SK-N-SH treated with all-trans-retinoic acid at 6 μM for 48 hours (cell line): Measurements from ENCODE around the gene YPEL1.

Source experiments
- BACH2 ChIP-seq: fragments of 250-450 bp; sonication (Bioruptor Pico); IDR thresholded peaks from 2 replicates; pipeline ENCODE4 v1.9.0; 2021; ENCODE audit warnings: mild to moderate bottlenecking, borderline replicate concordance
- CREB5 ChIP-seq: fragments of 250-450 bp; sonication (Bioruptor Pico); IDR thresholded peaks from 2 replicates; pipeline ENCODE4 v1.5.1; 2020; ENCODE audit warnings: low read depth, mild to moderate bottlenecking, moderate library complexity
- PATZ1 ChIP-seq: fragments of 250-450 bp; sonication (Bioruptor Pico); IDR thresholded peaks from 2 replicates; pipeline ENCODE4 v1.8.0; 2020; ENCODE audit warnings: mild to moderate bottlenecking, moderate library complexity, borderline replicate concordance
- RARB ChIP-seq: fragments of 250-450 bp; sonication (Bioruptor Pico); IDR thresholded peaks from 2 replicates; pipeline ENCODE4 v1.8.0; 2021; ENCODE audit warnings: mild to moderate bottlenecking, moderate library complexity
- SNAI2 ChIP-seq: fragments of 250-450 bp; sonication (Bioruptor Pico); IDR thresholded peaks from 2 replicates; pipeline ENCODE4 v1.5.0; 2020; ENCODE audit warnings: mild to moderate bottlenecking, moderate library complexity
- ZFP3 ChIP-seq: fragments of 250-450 bp; sonication (Bioruptor Pico); IDR thresholded peaks from 2 replicates; pipeline ENCODE4 v1.5.0; 2020; ENCODE audit warnings: mild to moderate bottlenecking, moderate library complexity
- ZFP30 ChIP-seq: fragments of 450-650 bp; formaldehyde crosslinking; IDR thresholded peaks from 2 replicates; pipeline ENCODE4 v1.5.0; 2022; ENCODE audit warnings: mild to moderate bottlenecking, moderate library complexity
- TF ChIP-seq, protein P1 (sequence below): fragments of 250-450 bp; sonication (Bioruptor Pico); IDR thresholded peaks from 2 replicates; pipeline ENCODE4 v1.8.0; 2021; ENCODE audit warnings: low read depth, mild to moderate bottlenecking, moderate library complexity, borderline replicate concordance
- TF ChIP-seq, protein P2 (sequence below): fragments of 250-450 bp; sonication (Bioruptor Pico); IDR thresholded peaks from 2 replicates; pipeline ENCODE4 v1.5.0; 2020; ENCODE audit warnings: mild to moderate bottlenecking, moderate library complexity

DNA sequence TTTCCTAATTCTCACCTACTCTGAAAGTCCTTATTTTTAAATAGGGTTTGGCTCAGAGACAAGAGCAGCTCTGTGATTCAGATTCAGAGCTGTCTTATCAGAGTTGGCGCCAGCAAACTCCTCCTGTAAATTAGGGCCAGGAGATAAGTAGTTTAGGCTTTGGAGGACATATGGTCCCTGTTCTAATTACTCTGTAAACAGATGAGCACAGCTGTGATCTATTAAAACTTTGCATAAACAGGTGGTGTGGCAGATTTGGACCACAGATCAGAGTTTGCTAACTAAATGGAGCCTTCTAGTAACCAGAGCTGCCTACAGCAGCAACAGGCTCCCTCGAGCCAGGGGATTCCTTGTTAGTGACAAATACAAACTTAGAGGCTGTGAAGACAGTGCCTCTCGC lies 27.9 kb downstream of the YPEL1 start:
- no peak for TF ChIP-seq ZFP30 (CRISPR knock-in tag)
- no peak for TF ChIP-seq BACH2 (CRISPR knock-in tag)
- TF ChIP-seq, protein P1, sequence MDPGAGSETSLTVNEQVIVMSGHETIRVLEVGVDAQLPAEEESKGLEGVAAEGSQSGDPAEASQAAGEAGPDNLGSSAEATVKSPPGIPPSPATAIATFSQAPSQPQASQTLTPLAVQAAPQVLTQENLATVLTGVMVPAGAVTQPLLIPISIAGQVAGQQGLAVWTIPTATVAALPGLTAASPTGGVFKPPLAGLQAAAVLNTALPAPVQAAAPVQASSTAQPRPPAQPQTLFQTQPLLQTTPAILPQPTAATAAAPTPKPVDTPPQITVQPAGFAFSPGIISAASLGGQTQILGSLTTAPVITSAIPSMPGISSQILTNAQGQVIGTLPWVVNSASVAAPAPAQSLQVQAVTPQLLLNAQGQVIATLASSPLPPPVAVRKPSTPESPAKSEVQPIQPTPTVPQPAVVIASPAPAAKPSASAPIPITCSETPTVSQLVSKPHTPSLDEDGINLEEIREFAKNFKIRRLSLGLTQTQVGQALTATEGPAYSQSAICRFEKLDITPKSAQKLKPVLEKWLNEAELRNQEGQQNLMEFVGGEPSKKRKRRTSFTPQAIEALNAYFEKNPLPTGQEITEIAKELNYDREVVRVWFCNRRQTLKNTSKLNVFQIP (CRISPR knock-in tag) = no peak
- TF ChIP-seq PATZ1 = no peak
- TF ChIP-seq, protein P2, sequence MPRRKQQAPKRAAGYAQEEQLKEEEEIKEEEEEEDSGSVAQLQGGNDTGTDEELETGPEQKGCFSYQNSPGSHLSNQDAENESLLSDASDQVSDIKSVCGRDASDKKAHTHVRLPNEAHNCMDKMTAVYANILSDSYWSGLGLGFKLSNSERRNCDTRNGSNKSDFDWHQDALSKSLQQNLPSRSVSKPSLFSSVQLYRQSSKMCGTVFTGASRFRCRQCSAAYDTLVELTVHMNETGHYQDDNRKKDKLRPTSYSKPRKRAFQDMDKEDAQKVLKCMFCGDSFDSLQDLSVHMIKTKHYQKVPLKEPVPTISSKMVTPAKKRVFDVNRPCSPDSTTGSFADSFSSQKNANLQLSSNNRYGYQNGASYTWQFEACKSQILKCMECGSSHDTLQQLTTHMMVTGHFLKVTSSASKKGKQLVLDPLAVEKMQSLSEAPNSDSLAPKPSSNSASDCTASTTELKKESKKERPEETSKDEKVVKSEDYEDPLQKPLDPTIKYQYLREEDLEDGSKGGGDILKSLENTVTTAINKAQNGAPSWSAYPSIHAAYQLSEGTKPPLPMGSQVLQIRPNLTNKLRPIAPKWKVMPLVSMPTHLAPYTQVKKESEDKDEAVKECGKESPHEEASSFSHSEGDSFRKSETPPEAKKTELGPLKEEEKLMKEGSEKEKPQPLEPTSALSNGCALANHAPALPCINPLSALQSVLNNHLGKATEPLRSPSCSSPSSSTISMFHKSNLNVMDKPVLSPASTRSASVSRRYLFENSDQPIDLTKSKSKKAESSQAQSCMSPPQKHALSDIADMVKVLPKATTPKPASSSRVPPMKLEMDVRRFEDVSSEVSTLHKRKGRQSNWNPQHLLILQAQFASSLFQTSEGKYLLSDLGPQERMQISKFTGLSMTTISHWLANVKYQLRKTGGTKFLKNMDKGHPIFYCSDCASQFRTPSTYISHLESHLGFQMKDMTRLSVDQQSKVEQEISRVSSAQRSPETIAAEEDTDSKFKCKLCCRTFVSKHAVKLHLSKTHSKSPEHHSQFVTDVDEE = no peak
- TF ChIP-seq RARB (CRISPR knock-in tag) = no peak
- TF ChIP-seq ZFP3 (CRISPR knock-in tag) = no peak
- no peak for TF ChIP-seq SNAI2 (CRISPR knock-in tag)
- no peak for TF ChIP-seq CREB5
